Liver (tissue), 3 donors: ENCODE results near the gene PROZ.

Source experiments
- EGR1 ChIP-seq, 2 donors: IDR thresholded peaks; 2 replicates each; pipeline ENCODE4 v1.6.1; 2016 to 2018; ENCODE audit warnings: antibody characterized with exemption in 2 of 2, low read depth in 2 of 2
- GABPA ChIP-seq, 2 donors: IDR thresholded peaks in 1 of 2; conservative IDR thresholded peaks in 1 of 2; 2 replicates each; pipeline ENCODE4 v1.6.1; 2016; ENCODE audit warnings: antibody characterized with exemption in 2 of 2, mild to moderate bottlenecking in 1 of 2, moderate library complexity in 1 of 2
- JUND ChIP-seq, 2 donors: IDR thresholded peaks; 2 replicates each; pipeline ENCODE4 v1.6.1; 2016; ENCODE audit warnings: antibody characterized with exemption in 2 of 2
- YY1 ChIP-seq: IDR thresholded peaks from 2 replicates; pipeline ENCODE4 v1.6.1; 2016; ENCODE audit warnings: antibody characterized with exemption, mild to moderate bottlenecking
- TF ChIP-seq, protein P1 (sequence below): fragments of 150-350 bp; IDR thresholded peaks from 2 replicates; pipeline ENCODE4 v1.5.1; 2017; ENCODE audit warnings: improper control_type of control experiment, low read depth, low read length; ENCODE audit not compliant: missing input control
- TF ChIP-seq, protein P2 (sequence below): IDR thresholded peaks from 2 replicates; pipeline ENCODE4 v1.6.1; 2016; ENCODE audit warnings: antibody characterized with exemption, mild to moderate bottlenecking
- TF ChIP-seq, protein P3 (sequence below): IDR thresholded peaks from 2 replicates; pipeline ENCODE4 v1.6.1; 2016; ENCODE audit warnings: antibody characterized with exemption
- donor health status: healthy.
- donor health status: healthy.

DNA sequence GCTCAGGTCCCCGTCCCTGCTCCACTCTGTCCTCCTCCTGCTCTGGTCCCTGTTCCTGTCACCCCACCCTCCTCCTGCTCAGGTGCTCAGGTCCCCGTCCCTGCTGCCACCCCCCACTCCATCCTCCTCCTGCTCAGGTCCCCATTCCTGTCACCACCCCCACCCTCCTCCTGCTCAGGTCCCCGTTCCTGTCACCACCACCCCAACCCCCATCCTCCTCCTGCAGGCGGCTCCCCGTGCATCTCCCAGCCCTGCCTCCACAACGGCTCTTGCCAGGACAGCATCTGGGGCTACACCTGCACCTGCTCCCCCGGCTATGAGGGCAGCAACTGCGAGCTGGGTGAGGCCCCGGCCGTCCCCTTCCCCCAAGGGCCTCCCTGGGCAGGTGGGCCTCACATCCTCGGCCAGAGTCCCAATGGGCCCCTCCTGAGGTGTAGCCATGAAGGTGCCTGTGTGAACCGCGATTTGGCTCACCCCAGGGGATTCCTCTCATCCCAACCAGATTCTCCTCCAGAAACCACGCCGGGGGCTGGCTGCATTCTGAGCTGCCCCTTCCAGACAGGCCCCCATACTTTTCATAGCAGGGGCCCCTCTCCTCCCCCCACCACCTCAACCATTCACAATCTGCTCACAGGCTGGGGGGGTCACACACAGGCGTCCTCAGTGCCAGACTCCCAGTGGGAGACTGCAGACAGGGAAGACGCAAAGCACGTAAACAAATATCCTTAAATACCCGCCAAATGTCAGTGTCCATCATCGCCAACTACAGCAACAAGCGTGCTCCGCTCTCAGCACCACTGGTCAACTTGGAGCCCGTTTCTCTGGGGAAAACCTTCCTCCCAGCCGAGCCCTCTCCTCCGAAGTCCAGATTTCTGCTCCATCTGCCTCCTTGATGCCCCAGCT, 4.6 kb downstream of the PROZ start:
- TF ChIP-seq EGR1 (IDR thresholded peaks at IDR 0.05; ENCODE audit: low read depth in 2 of 2) (no peak), YY1 (no peak), JUND (IDR thresholded peaks at IDR 0.05) (no peak), GABPA (IDR thresholded peaks at IDR 0.05 in 1 of 2, conservative IDR thresholded peaks at IDR 0.05 in 1 of 2) (no peak)
- TF ChIP-seq, protein P1, sequence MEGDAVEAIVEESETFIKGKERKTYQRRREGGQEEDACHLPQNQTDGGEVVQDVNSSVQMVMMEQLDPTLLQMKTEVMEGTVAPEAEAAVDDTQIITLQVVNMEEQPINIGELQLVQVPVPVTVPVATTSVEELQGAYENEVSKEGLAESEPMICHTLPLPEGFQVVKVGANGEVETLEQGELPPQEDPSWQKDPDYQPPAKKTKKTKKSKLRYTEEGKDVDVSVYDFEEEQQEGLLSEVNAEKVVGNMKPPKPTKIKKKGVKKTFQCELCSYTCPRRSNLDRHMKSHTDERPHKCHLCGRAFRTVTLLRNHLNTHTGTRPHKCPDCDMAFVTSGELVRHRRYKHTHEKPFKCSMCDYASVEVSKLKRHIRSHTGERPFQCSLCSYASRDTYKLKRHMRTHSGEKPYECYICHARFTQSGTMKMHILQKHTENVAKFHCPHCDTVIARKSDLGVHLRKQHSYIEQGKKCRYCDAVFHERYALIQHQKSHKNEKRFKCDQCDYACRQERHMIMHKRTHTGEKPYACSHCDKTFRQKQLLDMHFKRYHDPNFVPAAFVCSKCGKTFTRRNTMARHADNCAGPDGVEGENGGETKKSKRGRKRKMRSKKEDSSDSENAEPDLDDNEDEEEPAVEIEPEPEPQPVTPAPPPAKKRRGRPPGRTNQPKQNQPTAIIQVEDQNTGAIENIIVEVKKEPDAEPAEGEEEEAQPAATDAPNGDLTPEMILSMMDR: no peak
- TF ChIP-seq, protein P2, sequence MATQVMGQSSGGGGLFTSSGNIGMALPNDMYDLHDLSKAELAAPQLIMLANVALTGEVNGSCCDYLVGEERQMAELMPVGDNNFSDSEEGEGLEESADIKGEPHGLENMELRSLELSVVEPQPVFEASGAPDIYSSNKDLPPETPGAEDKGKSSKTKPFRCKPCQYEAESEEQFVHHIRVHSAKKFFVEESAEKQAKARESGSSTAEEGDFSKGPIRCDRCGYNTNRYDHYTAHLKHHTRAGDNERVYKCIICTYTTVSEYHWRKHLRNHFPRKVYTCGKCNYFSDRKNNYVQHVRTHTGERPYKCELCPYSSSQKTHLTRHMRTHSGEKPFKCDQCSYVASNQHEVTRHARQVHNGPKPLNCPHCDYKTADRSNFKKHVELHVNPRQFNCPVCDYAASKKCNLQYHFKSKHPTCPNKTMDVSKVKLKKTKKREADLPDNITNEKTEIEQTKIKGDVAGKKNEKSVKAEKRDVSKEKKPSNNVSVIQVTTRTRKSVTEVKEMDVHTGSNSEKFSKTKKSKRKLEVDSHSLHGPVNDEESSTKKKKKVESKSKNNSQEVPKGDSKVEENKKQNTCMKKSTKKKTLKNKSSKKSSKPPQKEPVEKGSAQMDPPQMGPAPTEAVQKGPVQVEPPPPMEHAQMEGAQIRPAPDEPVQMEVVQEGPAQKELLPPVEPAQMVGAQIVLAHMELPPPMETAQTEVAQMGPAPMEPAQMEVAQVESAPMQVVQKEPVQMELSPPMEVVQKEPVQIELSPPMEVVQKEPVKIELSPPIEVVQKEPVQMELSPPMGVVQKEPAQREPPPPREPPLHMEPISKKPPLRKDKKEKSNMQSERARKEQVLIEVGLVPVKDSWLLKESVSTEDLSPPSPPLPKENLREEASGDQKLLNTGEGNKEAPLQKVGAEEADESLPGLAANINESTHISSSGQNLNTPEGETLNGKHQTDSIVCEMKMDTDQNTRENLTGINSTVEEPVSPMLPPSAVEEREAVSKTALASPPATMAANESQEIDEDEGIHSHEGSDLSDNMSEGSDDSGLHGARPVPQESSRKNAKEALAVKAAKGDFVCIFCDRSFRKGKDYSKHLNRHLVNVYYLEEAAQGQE: no peak
- TF ChIP-seq, protein P3, sequence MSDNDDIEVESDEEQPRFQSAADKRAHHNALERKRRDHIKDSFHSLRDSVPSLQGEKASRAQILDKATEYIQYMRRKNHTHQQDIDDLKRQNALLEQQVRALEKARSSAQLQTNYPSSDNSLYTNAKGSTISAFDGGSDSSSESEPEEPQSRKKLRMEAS: no peak
